ENCODE measurements around the gene ACTR1B. TPM values are rescaled to one million over a fixed set of nuclear protein-coding genes. Genes with fewer than 3 reads are reported as not detected.

Gene ACTR1B
- total and polyA plus RNA-seq, 2 of the 4 experiments (the other 2 are of a cell fraction): 40.5 to 68.8 TPM

DNA sequence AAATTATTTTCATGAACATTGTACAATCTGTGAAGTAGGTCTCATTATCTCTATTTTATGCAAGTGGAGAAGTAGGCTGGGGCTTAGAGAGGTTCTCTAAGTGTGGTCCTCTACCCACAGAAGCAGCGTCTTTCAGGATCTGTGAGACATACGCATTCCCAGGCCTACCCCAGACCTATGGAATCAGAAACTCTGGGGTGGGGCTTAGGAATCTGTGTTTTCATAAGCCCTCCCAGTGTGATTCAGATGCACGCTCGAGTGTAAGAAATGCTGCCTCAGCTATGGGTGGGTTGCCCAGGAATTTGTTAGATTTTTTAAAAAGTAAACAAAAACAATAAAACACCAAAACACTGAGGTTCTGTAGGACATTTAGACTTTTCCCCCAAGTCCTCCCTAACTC, 34.7 kb upstream of the ACTR1B start:
- Histone ChIP-seq H3K18ac (ENCODE audit: low read depth, low read length) (no peak overlapping the region), H4K91ac (ENCODE audit: insufficient read depth, low read depth, low read length) (no peak overlapping the region), H4K8ac (ENCODE audit: low read depth in 2 of 2, low read length in 2 of 2) (no peak overlapping the region), H3K56ac (ENCODE audit: extremely low read depth, insufficient read depth, low read length) (no peak overlapping the region), H3K4me2 (ENCODE audit: low read depth, low read length) (no peak overlapping the region), H4K5ac (ENCODE audit: low read depth, low read length) (no peak overlapping the region), H2AFZ (replicated peaks; ENCODE audit: low read length, poor library complexity) (no peak overlapping the region), H3K4ac (ENCODE audit: low read depth, low read length) (no peak overlapping the region), H3K4me1 (ENCODE audit: control insufficient read depth, insufficient read depth, low read length) (no peaks in the 10 kb centered on the region), H3K23ac (ENCODE audit: low read depth, low read length) (no peak overlapping the region), H3K27ac (ENCODE audit: insufficient read depth, low read length) (no peak overlapping the region), H3K9me1 (ENCODE audit: insufficient read depth, low read length) (no peaks in the 10 kb centered on the region), H3K27me3 (ENCODE audit: control insufficient read depth, insufficient read depth, low read length) (no peaks in the 10 kb centered on the region; the same call in none of the 2 replicates), H3K4me3 (ENCODE audit: insufficient read depth, low read depth, low read length) (no peak overlapping the region), H3K14ac (replicated peaks; ENCODE audit: low read depth, low read length) (no peak overlapping the region), H2AK5ac (ENCODE audit: low read depth, low read length) (no peak overlapping the region), H2BK120ac (ENCODE audit: low read depth, low read length) (no peak overlapping the region), H4K20me1 (ENCODE audit: insufficient read depth, low read length) (no peaks in the 10 kb centered on the region), H2BK15ac (ENCODE audit: low read depth, low read length) (no peak overlapping the region), H2BK20ac (ENCODE audit: low read depth, low read length) (no peak overlapping the region), H3K36me3 (ENCODE audit: control insufficient read depth, insufficient read depth, low read length) (no peaks in the 10 kb centered on the region), H3K9ac (ENCODE audit: low read depth, low read length) (peak overlapping the region; percentile 28; the same call in 1 of the 2 replicates), H3K79me1 (ENCODE audit: low read depth in 1 of 2, low read length in 2 of 2) (no peaks in the 10 kb centered on the region), H2AK9ac (replicated peaks; ENCODE audit: low read depth, low read length, poor library complexity) (no peak overlapping the region), H3K9me3 (ENCODE audit: control insufficient read depth, insufficient read depth, low read length) (no peaks in the 10 kb centered on the region), H2BK5ac (ENCODE audit: low read depth, low read length, poor library complexity, severe bottlenecking) (no peak overlapping the region)
- DNase-seq (no peak), ATAC-seq (ENCODE audit: low read depth) (no peak)
- intact Hi-C loops (cut with micrococcal nuclease): no loop called here
- no TSS peak for BruUV-seq (replicated peaks)
- no CpG with 5 or more reads among the region's 4 CpGs for WGBS, 2 experiments (ENCODE audit: extremely low coverage in 2 of 2, insufficient read length in 1 of 2)
- TF ChIP-seq MAZ (IDR thresholded peaks at IDR 0.05; ENCODE audit: borderline replicate concordance, low read depth, low read length) (no peak), RAD21 (IDR thresholded peaks at IDR 0.05; ENCODE audit: low read length) (no peak)
- TF ChIP-seq, protein P1, sequence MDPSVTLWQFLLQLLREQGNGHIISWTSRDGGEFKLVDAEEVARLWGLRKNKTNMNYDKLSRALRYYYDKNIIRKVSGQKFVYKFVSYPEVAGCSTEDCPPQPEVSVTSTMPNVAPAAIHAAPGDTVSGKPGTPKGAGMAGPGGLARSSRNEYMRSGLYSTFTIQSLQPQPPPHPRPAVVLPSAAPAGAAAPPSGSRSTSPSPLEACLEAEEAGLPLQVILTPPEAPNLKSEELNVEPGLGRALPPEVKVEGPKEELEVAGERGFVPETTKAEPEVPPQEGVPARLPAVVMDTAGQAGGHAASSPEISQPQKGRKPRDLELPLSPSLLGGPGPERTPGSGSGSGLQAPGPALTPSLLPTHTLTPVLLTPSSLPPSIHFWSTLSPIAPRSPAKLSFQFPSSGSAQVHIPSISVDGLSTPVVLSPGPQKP (IDR thresholded peaks at IDR 0.05; ENCODE audit: borderline replicate concordance, low read depth, low read length): no peak
- TF ChIP-seq, protein P2, sequence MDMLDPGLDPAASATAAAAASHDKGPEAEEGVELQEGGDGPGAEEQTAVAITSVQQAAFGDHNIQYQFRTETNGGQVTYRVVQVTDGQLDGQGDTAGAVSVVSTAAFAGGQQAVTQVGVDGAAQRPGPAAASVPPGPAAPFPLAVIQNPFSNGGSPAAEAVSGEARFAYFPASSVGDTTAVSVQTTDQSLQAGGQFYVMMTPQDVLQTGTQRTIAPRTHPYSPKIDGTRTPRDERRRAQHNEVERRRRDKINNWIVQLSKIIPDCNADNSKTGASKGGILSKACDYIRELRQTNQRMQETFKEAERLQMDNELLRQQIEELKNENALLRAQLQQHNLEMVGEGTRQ (IDR thresholded peaks at IDR 0.05; ENCODE audit: low read depth, low read length): no peak
- ChIA-PET CTCF (interaction anchor here (2.7 to 5.3 kb wide), 2 partner anchors 108 to 686 kb away, joined by 22 to 47 read pairs; partner anchors contain the start of gene ANKRD36B), POLR2A (ENCODE audit: unreplicated experiment) (no interaction called here)
- dilution Hi-C loops (cut with HindIII; ENCODE audit: low sequenced_read_pairs, unreplicated experiment): no loop called here
- in situ Hi-C loops (cut with MboI; ENCODE audit: low sequenced_read_pairs): loop anchor here (10.0 kb wide), 1 partner anchor 104 kb away; no protein-coding TSS in a partner anchor
